Nephron (organoid): ENCODE data around the gene ZNF646.

Experiments
- H3K27ac Mint-ChIP-seq, 3 experiments: 2 replicates each; pipeline ENCODE4 v1.8.0; 2020; ENCODE audit warnings: mixed read lengths in 3 of 3, mild to moderate bottlenecking in 2 of 3, moderate library complexity in 1 of 3
- H3K27me3 Mint-ChIP-seq: 2 replicates; pipeline ENCODE4 v1.8.0; 2021; ENCODE audit warnings: low read depth, mild to moderate bottlenecking, moderate library complexity, mixed read lengths
- H3K36me3 Mint-ChIP-seq: 2 replicates; pipeline ENCODE4 v1.8.0; 2020; ENCODE audit warnings: low read depth, mixed read lengths
- H3K4me1 Mint-ChIP-seq: 2 replicates; pipeline ENCODE4 v1.8.0; 2020; ENCODE audit warnings: mixed read lengths
- H3K4me3 Mint-ChIP-seq, 3 experiments: 2 replicates each; pipeline ENCODE4 v1.8.0; 2020; ENCODE audit warnings: mild to moderate bottlenecking in 3 of 3, mixed read lengths in 3 of 3, moderate library complexity in 2 of 3
- H3K9me3 Mint-ChIP-seq: 2 replicates; pipeline ENCODE4 v1.8.0; 2020; ENCODE audit warnings: mixed read lengths
- CTCF ChIP-seq, 3 experiments: fragments of 200-600 bp; sonication (generic); IDR thresholded peaks; one replicate each; pipeline ENCODE4 v1.5.0; 2021; ENCODE audit warnings: antibody characterized with exemption in 3 of 3; ENCODE audit not compliant: unreplicated experiment in 3 of 3

ZNF646 gene

GRCh38 chr16:31076319-31076718 is 2.1 kb downstream of the ZNF646 start:
- Mint-ChIP-seq H3K27me3 (no peaks in the 10 kb centered on the region), H3K4me1 (peaks cover 24% of the 10 kb centered on the region), H3K27ac (no peak overlapping the region), H3K36me3 (peaks cover 36% of the 10 kb centered on the region), H3K9me3 (no peaks in the 10 kb centered on the region), H3K4me3 (peak overlapping the region; percentile 95 to 96 (median 95))
- no peak for TF ChIP-seq CTCF (IDR thresholded peaks at IDR 0.05; ENCODE audit: unreplicated experiment in 3 of 3)

GRCh38 chr16:31077024-31077423 is 2.8 kb downstream of the ZNF646 start:
- TF ChIP-seq CTCF (IDR thresholded peaks at IDR 0.05; ENCODE audit: unreplicated experiment in 3 of 3), result no peak
- H3K27ac Mint-ChIP-seq, result no peak overlapping the region

GRCh38 chr16:31077592-31078396 is 3.6 kb downstream of the ZNF646 start:
- Mint-ChIP-seq H3K4me1 (peaks cover 16% of the 10 kb centered on the region), H3K27me3 (peaks cover 3% of the 10 kb centered on the region), H3K9me3 (no peaks in the 10 kb centered on the region), H3K27ac (no peak overlapping the region), H3K36me3 (peaks cover 42% of the 10 kb centered on the region), H3K4me3 (peak overlapping the region in 1 of 3 experiments; percentile 21)
- TF ChIP-seq CTCF (IDR thresholded peaks at IDR 0.05; ENCODE audit: unreplicated experiment in 3 of 3), result no peak

More at GRCh38 chr16:31077024-31077423, 2.8 kb downstream of the ZNF646 start:
- Mint-ChIP-seq H3K27me3 (no peaks in the 10 kb centered on the region), H3K9me3 (no peaks in the 10 kb centered on the region), H3K36me3 (peaks cover 36% of the 10 kb centered on the region), H3K4me3 (no peak overlapping the region), H3K4me1 (peaks cover 18% of the 10 kb centered on the region)

- peaks cover 3% of the 10 kb centered on the region for H3K27me3 Mint-ChIP-seq
- peaks cover 42% of the 10 kb centered on the region for H3K36me3 Mint-ChIP-seq
- no peak for TF ChIP-seq CTCF (IDR thresholded peaks at IDR 0.05; ENCODE audit: unreplicated experiment in 3 of 3)
- H3K27ac Mint-ChIP-seq, result no peak overlapping the region
- no peaks in the 10 kb centered on the region for H3K9me3 Mint-ChIP-seq
- peak overlapping the region in 2 of 3 experiments; percentile 17 to 38 for H3K4me3 Mint-ChIP-seq
- H3K4me1 Mint-ChIP-seq, result peaks cover 15% of the 10 kb centered on the region
Measured at GRCh38 chr16:31078597-31079341, 4.5 kb downstream of the ZNF646 start.

- TF ChIP-seq CTCF (IDR thresholded peaks at IDR 0.05; ENCODE audit: unreplicated experiment in 3 of 3), result no peak
- Mint-ChIP-seq H3K27me3 (peaks cover 3% of the 10 kb centered on the region), H3K9me3 (no peaks in the 10 kb centered on the region), H3K4me1 (peaks cover 14% of the 10 kb centered on the region), H3K36me3 (peaks cover 42% of the 10 kb centered on the region), H3K27ac (no peak overlapping the region), H3K4me3 (no peak overlapping the region)
Measured at GRCh38 chr16:31079342-31079944, 5.2 kb downstream of the ZNF646 start.
